Measurements from ENCODE around the gene RCAN2. TPM values are rescaled to one million over a fixed set of nuclear protein-coding genes. Genes with fewer than 3 reads are reported as not detected.

RCAN2 gene
- total and polyA plus RNA-seq, 2 donors (not counting 3 experiments of a cell fraction or from before 2014, with no cell fraction given) = 0.07 to 0.33 TPM

- no TSS peak for BruUV-seq (replicated peaks)
- CTCF ChIA-PET = no interaction called here
- dilution Hi-C loops (cut with MboI; ENCODE audit: extremely low pct_ligation_motif_present, low sequenced_read_pairs) (no loop called here), intact Hi-C loops (cut with micrococcal nuclease) (no loop called here)
- Histone ChIP-seq H3K4me3 (replicated peaks in 1 of 3; ENCODE audit: insufficient read depth in 1 of 3, low read depth in 1 of 3, low read length in 3 of 3) (no peak overlapping the region), H3K9ac (replicated peaks; ENCODE audit: extremely low read depth, insufficient read depth, low read length) (no peak overlapping the region), H3K27ac (ENCODE audit: insufficient read depth, low read depth, low read length) (no peak overlapping the region), H3K4me1 (ENCODE audit: control insufficient read depth, extremely low read depth, insufficient read depth, low read length) (peaks cover 3% of the 10 kb centered on the region), H2AFZ (ENCODE audit: low read depth, low read length) (no peak overlapping the region), H3K9me3 (replicated peaks; ENCODE audit: control insufficient read depth, insufficient read depth, low read length) (no peaks in the 10 kb centered on the region), H3K79me2 (ENCODE audit: control insufficient read depth, insufficient read depth, low read length) (no peaks in the 10 kb centered on the region), H3K9me1 (replicated peaks; ENCODE audit: control insufficient read depth, extremely low read depth, insufficient read depth, low read length) (no peaks in the 10 kb centered on the region), H3K27me3 (ENCODE audit: control insufficient read depth in 2 of 2, insufficient read depth in 2 of 2, low read length in 2 of 2) (peaks cover 19 to 20% of the 10 kb centered on the region in 2 experiments), H3K4me2 (ENCODE audit: insufficient read depth, low read length) (no peak overlapping the region), H3K36me3 (ENCODE audit: control insufficient read depth in 2 of 2, extremely low read depth in 1 of 2, insufficient read depth in 2 of 2, low read length in 2 of 2) (no peaks in the 10 kb centered on the region), H4K20me1 (replicated peaks; ENCODE audit: control insufficient read depth, extremely low read depth, insufficient read depth, low read length) (no peaks in the 10 kb centered on the region)
- no peak for TF ChIP-seq MAX (IDR thresholded peaks at IDR 0.05; ENCODE audit: insufficient read depth, insufficient read length)
- no peak for TF ChIP-seq JUN (IDR thresholded peaks at IDR 0.05; ENCODE audit: borderline replicate concordance, insufficient read depth, insufficient read length, low read depth)
- no peak for TF ChIP-seq POLR2AphosphoS5 (IDR thresholded peaks at IDR 0.05; ENCODE audit: insufficient read depth, low read depth, low read length)
- TF ChIP-seq CTCF (IDR thresholded peaks at IDR 0.05; ENCODE audit: extremely low read depth in 1 of 2, insufficient read depth in 1 of 2, low read depth in 1 of 2, low read length in 2 of 2) = no peak
- TF ChIP-seq EZH2 (IDR thresholded peaks at IDR 0.05; ENCODE audit: borderline replicate concordance, low read depth, low read length, severe bottlenecking) = no peak
- no peak for TF ChIP-seq MYC (IDR thresholded peaks at IDR 0.05; ENCODE audit: low read depth, low read length)
- no peak for TF ChIP-seq FOS (IDR thresholded peaks at IDR 0.05; ENCODE audit: borderline replicate concordance, insufficient read depth, low read length)
- no peak for TF ChIP-seq GATA2 (IDR thresholded peaks at IDR 0.05; ENCODE audit: insufficient read depth, insufficient read length, low read depth, low read length)
- no peak for TF ChIP-seq POLR2A (IDR thresholded peaks at IDR 0.05; ENCODE audit: low read depth, low read length)
- POLR2A ChIA-PET = no interaction called here
- no peak for FAIRE-seq
- no peak for DNase-seq (ENCODE audit: low read depth, low spot score)
Measured at GRCh38 chr6:46296586-46296985, 194.7 kb downstream of the RCAN2 start.
